Ishikawa (cell line): ENCODE results near the gene RPAIN.

Experiments used
- CEBPB ChIP-seq: IDR thresholded peaks from 2 replicates; pipeline ENCODE4 v1.6.1; 2012
- CREB1 ChIP-seq: IDR thresholded peaks from 2 replicates; pipeline ENCODE4 v1.6.1; 2012; ENCODE audit warnings: low read depth
- EGR1 ChIP-seq: IDR thresholded peaks from 2 replicates; pipeline ENCODE4 v1.6.1; 2012
- EP300 ChIP-seq: IDR thresholded peaks from 2 replicates; pipeline ENCODE4 v1.6.1; 2012; ENCODE audit warnings: borderline replicate concordance
- FOXM1 ChIP-seq: IDR thresholded peaks from 2 replicates; pipeline ENCODE4 v1.6.1; 2012; ENCODE audit warnings: low read depth, borderline replicate concordance
- MAX ChIP-seq: IDR thresholded peaks from 2 replicates; pipeline ENCODE4 v1.6.1; 2012
- NFIC ChIP-seq: IDR thresholded peaks from 2 replicates; pipeline ENCODE4 v1.6.1; 2012
- RAD21 ChIP-seq: IDR thresholded peaks from 2 replicates; pipeline ENCODE4 v1.6.1; 2012; ENCODE audit warnings: low read depth
- TAF1 ChIP-seq: IDR thresholded peaks from 2 replicates; pipeline ENCODE4 v1.6.1; 2012; ENCODE audit warnings: low read depth, mild to moderate bottlenecking
- TCF12 ChIP-seq: IDR thresholded peaks from 2 replicates; pipeline ENCODE4 v1.6.1; 2012; ENCODE audit warnings: low read depth
- TEAD4 ChIP-seq: IDR thresholded peaks from 2 replicates; pipeline ENCODE4 v1.6.1; 2012
- YY1 ChIP-seq: IDR thresholded peaks from 2 replicates; pipeline ENCODE4 v1.6.1; 2012; ENCODE audit warnings: low read depth
- TF ChIP-seq, protein P1 (sequence below): IDR thresholded peaks from 2 replicates; pipeline ENCODE4 v1.6.1; 2012; ENCODE audit warnings: low read depth, mild to moderate bottlenecking

- TF ChIP-seq CREB1 (no peak), EP300 (no peak), TEAD4 (no peak), CEBPB (no peak), TCF12 (no peak), YY1 (no peak), MAX (no peak), EGR1 (no peak), TAF1 (no peak), RAD21 (no peak), FOXM1 (no peak), NFIC (no peak)
- TF ChIP-seq, protein P1, sequence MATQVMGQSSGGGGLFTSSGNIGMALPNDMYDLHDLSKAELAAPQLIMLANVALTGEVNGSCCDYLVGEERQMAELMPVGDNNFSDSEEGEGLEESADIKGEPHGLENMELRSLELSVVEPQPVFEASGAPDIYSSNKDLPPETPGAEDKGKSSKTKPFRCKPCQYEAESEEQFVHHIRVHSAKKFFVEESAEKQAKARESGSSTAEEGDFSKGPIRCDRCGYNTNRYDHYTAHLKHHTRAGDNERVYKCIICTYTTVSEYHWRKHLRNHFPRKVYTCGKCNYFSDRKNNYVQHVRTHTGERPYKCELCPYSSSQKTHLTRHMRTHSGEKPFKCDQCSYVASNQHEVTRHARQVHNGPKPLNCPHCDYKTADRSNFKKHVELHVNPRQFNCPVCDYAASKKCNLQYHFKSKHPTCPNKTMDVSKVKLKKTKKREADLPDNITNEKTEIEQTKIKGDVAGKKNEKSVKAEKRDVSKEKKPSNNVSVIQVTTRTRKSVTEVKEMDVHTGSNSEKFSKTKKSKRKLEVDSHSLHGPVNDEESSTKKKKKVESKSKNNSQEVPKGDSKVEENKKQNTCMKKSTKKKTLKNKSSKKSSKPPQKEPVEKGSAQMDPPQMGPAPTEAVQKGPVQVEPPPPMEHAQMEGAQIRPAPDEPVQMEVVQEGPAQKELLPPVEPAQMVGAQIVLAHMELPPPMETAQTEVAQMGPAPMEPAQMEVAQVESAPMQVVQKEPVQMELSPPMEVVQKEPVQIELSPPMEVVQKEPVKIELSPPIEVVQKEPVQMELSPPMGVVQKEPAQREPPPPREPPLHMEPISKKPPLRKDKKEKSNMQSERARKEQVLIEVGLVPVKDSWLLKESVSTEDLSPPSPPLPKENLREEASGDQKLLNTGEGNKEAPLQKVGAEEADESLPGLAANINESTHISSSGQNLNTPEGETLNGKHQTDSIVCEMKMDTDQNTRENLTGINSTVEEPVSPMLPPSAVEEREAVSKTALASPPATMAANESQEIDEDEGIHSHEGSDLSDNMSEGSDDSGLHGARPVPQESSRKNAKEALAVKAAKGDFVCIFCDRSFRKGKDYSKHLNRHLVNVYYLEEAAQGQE = no peak
These were observed 28.3 kb upstream of the RPAIN start for GRCh38 chr17:5391678-5392077.
